ENCODE measurements around the gene MACROD2.

The MACROD2 gene

DNA sequence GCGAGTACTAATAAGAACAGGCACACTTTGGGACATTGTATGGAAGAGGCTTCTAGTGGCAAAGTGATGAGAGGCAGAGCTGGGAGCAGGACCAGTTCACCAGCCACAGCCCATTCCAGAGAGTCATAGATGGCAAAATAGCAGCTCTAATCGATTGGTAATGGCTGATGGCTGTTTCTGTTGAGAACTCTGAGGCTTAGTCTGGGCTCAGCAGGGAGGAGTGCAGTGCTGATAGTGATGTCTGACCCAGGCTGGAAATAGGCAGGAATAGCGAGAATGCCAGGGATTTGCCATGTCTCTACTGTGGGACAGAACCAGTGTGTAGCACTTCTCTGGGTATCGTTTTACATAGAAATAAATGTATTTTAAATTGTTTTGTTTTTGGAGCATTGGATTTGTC lies 962.1 kb downstream of the MACROD2 start:
- TF ChIP-seq, protein P1, sequence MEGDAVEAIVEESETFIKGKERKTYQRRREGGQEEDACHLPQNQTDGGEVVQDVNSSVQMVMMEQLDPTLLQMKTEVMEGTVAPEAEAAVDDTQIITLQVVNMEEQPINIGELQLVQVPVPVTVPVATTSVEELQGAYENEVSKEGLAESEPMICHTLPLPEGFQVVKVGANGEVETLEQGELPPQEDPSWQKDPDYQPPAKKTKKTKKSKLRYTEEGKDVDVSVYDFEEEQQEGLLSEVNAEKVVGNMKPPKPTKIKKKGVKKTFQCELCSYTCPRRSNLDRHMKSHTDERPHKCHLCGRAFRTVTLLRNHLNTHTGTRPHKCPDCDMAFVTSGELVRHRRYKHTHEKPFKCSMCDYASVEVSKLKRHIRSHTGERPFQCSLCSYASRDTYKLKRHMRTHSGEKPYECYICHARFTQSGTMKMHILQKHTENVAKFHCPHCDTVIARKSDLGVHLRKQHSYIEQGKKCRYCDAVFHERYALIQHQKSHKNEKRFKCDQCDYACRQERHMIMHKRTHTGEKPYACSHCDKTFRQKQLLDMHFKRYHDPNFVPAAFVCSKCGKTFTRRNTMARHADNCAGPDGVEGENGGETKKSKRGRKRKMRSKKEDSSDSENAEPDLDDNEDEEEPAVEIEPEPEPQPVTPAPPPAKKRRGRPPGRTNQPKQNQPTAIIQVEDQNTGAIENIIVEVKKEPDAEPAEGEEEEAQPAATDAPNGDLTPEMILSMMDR (IDR thresholded peaks at IDR 0.05; ENCODE audit: borderline replicate concordance, insufficient read depth, low read depth, low read length): no peak

GRCh38 chr20:14958626-14959025 lies 963.3 kb downstream of the MACROD2 start:
- TF ChIP-seq, protein P1 (IDR thresholded peaks at IDR 0.05; ENCODE audit: borderline replicate concordance, insufficient read depth, low read depth, low read length): no peak
- no peak overlapping the region for H3K4me3 ChIP-seq (ENCODE audit: low read depth, low read length)

More for the DNA sequence above, 962.1 kb downstream of the MACROD2 start:
- H3K4me3 ChIP-seq (ENCODE audit: low read depth, low read length): no peak overlapping the region

GRCh38 chr20:14959506-14960475 lies 964.5 kb downstream of the MACROD2 start:
- TF ChIP-seq, protein P1 (IDR thresholded peaks at IDR 0.05; ENCODE audit: borderline replicate concordance, insufficient read depth, low read depth, low read length): no peak
- H3K4me3 ChIP-seq (ENCODE audit: low read depth, low read length): no peak overlapping the region

GRCh38 chr20:14960831-14961230 lies 965.5 kb downstream of the MACROD2 start:
- no peak overlapping the region for H3K4me3 ChIP-seq (ENCODE audit: low read depth, low read length)
- TF ChIP-seq, protein P1 (IDR thresholded peaks at IDR 0.05; ENCODE audit: borderline replicate concordance, insufficient read depth, low read depth, low read length): no peak

DNA sequence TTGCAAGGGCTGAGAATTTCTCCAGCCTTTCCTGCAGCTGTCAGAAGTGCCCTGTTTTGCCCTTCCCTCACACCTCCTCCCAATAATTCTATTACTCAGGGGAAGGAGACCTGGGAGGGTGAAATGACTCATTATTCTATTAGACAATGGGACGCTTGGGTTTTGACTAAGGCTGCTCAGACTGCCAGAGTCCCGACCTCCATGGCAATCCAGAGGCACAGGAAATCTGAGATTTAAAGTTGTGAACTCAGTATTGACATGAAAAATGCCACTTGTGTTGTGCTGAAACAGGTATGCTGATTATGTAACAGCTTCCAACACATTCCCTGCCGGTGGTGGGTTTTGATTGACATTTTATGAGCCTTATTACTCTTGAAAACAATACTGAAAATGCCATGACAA lies 967.9 kb downstream of the MACROD2 start:
- TF ChIP-seq, protein P1 (IDR thresholded peaks at IDR 0.05; ENCODE audit: borderline replicate concordance, insufficient read depth, low read depth, low read length): no peak
- H3K4me3 ChIP-seq (ENCODE audit: low read depth, low read length): no peak overlapping the region

GRCh38 chr20:14966203-14966602 lies 970.9 kb downstream of the MACROD2 start:
- TF ChIP-seq, protein P1 (IDR thresholded peaks at IDR 0.05; ENCODE audit: borderline replicate concordance, insufficient read depth, low read depth, low read length): no peak
- H3K4me3 ChIP-seq (ENCODE audit: low read depth, low read length): no peak overlapping the region

- TF ChIP-seq, protein P1 (IDR thresholded peaks at IDR 0.05; ENCODE audit: borderline replicate concordance, insufficient read depth, low read depth, low read length): no peak
Observed at GRCh38 chr20:14966808-14967207, 971.5 kb downstream of the MACROD2 start.

More at GRCh38 chr20:14966808-14967207, 971.5 kb downstream of the MACROD2 start:
- H3K4me3 ChIP-seq (ENCODE audit: low read depth, low read length): no peak overlapping the region

Data from GM12875 (cell line).